ENCODE results near the gene SLC6A5.
A peak's percentile ranks its signal among the peaks of the same experiment; 100 is the strongest.

SLC6A5 gene

DNA sequence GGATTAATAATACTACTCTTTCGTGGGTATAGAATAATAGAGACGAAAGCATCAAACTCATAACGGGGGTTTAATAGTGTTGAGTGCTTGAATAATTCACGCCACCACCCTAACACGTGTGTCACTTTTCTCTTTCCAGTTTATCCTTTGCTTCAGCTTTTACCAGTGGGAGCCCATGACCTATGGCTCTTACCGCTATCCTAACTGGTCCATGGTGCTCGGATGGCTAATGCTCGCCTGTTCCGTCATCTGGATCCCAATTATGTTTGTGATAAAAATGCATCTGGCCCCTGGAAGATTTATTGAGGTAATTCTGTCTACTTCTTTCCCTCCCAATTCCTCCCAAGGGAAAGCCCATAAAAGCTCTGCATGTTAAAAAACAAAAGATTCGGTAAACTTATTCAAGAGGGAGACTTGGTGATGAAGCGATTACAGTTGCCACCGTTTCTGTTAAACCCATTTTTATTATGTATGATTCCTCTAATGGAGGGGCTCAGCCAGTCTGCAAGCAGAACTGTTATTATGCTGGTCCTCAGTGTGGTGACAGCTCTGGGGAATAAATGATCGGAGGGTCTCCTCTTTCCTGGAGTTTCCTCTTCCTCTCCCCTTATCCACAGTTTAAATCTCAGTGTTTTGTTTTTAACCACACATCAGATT lies 52.9 kb downstream of the SLC6A5 start:
- Histone ChIP-seq H3K27me3 (ENCODE audit: low read depth, low read length) (no peaks in the 10 kb centered on the region), H3K9me3 (ENCODE audit: control insufficient read depth in 1 of 2, low read length in 2 of 2) (no peaks in the 10 kb centered on the region)

DNA sequence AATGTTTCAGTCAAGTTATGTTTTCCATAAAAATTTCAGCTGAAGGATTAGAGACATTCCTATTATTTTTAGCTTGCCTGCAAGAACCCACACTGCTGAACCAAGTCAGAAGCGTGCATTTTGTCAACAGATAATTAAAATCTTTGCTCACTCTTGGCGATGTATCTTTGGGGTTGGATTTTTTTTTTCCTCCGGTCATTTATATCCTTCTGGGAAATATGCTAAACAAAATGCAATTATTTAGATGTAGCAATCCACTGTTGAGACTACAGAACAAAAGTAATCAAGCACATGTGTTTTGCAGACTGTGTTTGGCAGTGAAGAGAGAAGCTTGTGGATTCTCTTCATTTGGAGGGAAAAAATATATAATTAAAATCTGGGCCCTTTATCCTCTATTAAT lies 54.6 kb downstream of the SLC6A5 start:
- H3K27me3 ChIP-seq (ENCODE audit: low read depth, low read length): no peaks in the 10 kb centered on the region
- no peak overlapping the region for H3K27ac ChIP-seq (ENCODE audit: low read length)
- H3K4me1 ChIP-seq (ENCODE audit: control insufficient read depth in 1 of 2, insufficient read depth in 2 of 2, low read length in 2 of 2): no peaks in the 10 kb centered on the region
- no peaks in the 10 kb centered on the region for H3K36me3 ChIP-seq (ENCODE audit: control insufficient read depth in 1 of 2, insufficient read depth in 2 of 2, low read length in 2 of 2)
- H3K4me3 ChIP-seq (ENCODE audit: low read depth in 1 of 2, low read length in 2 of 2): no peak overlapping the region
- no peaks in the 10 kb centered on the region for H3K9me3 ChIP-seq (ENCODE audit: control insufficient read depth in 1 of 2, low read length in 2 of 2)

More for the DNA sequence above, 52.9 kb downstream of the SLC6A5 start:
- H3K4me1 ChIP-seq (ENCODE audit: control insufficient read depth in 1 of 2, insufficient read depth in 2 of 2, low read length in 2 of 2): no peaks in the 10 kb centered on the region
- no peaks in the 10 kb centered on the region for H3K36me3 ChIP-seq (ENCODE audit: control insufficient read depth in 1 of 2, insufficient read depth in 2 of 2, low read length in 2 of 2)
- no peak overlapping the region for H3K27ac ChIP-seq (ENCODE audit: low read length)
- no peak overlapping the region for H3K4me3 ChIP-seq (ENCODE audit: low read depth in 1 of 2, low read length in 2 of 2)

DNA sequence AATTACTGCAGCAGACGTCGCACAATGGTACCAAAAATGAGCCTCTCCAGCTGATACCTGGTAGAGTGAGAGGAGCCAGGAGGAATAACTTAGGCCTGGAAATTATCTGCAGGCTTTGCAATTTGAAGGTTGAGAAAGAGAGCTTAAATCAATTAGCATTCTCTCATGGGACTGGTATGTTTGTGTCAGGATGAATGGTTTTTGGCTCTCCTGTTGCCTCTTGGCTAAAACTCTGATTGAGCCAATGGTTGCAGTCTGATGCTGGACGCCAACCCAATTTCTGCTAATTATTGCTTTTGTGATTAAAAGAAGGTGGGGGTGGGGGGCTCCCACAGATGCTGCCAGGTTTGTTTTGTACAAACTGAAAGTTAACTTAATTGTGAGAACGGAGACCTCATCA lies 57.5 kb downstream of the SLC6A5 start:
- Histone ChIP-seq H3K36me3 (ENCODE audit: control insufficient read depth in 1 of 2, insufficient read depth in 2 of 2, low read length in 2 of 2) (no peaks in the 10 kb centered on the region), H3K4me3 (ENCODE audit: low read depth in 1 of 2, low read length in 2 of 2) (no peak overlapping the region), H3K9me3 (ENCODE audit: control insufficient read depth in 1 of 2, low read length in 2 of 2) (no peaks in the 10 kb centered on the region), H3K27me3 (ENCODE audit: low read depth, low read length) (no peaks in the 10 kb centered on the region), H3K4me1 (ENCODE audit: control insufficient read depth in 1 of 2, insufficient read depth in 2 of 2, low read length in 2 of 2) (no peaks in the 10 kb centered on the region), H3K27ac (ENCODE audit: low read length) (no peak overlapping the region)

DNA sequence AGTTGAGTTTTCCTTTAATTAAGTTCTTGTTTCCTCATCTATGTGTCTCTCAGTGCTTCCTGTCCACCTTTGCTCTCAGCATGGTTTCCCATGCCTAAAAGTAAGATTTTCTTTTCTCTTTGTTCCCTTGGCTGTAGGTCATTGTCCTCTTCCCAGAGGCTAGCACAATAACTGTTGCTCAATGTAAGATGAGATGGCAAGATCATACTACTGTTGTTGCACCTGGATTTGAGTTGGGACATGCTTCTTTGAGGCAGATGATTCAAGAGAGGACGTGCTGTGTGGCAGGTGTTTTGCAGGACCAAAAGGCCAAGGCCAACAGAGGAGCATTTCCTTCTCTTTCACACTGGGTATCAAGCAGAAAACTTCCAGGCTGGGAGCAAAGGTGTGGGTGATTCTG lies 58.7 kb downstream of the SLC6A5 start:
- no peak overlapping the region for H3K4me3 ChIP-seq (ENCODE audit: low read depth in 1 of 2, low read length in 2 of 2)
- H3K4me1 ChIP-seq (ENCODE audit: control insufficient read depth in 1 of 2, insufficient read depth in 2 of 2, low read length in 2 of 2): no peaks in the 10 kb centered on the region
- no peaks in the 10 kb centered on the region for H3K27me3 ChIP-seq (ENCODE audit: low read depth, low read length)
- peaks cover 0 to 4% of the 10 kb centered on the region in 2 donors for H3K9me3 ChIP-seq (ENCODE audit: control insufficient read depth in 1 of 2, low read length in 2 of 2)
- no peak overlapping the region for H3K27ac ChIP-seq (ENCODE audit: low read length)
- H3K36me3 ChIP-seq (ENCODE audit: control insufficient read depth in 1 of 2, insufficient read depth in 2 of 2, low read length in 2 of 2): no peaks in the 10 kb centered on the region

DNA sequence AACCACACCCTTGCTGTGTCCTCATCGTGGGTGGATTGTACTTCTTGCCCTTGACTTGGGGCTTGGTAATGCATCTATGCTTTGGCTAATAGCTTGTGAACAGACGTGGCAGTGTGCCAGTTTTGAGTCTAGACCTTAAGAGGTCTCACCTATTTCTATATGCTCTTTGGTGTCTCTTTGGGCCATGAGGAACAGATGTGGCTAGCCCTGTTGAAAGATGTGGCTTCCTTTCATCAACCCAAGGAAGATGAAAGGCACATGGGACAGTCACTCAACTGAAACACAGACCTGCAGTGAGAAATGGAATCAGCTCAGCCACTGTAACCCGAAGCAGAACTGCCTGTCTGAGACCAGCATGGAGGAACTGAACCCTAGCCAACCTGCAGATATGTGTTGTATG lies 62.0 kb downstream of the SLC6A5 start:
- no peaks in the 10 kb centered on the region for H3K27me3 ChIP-seq (ENCODE audit: low read depth, low read length)
- no peak overlapping the region for H3K4me3 ChIP-seq (ENCODE audit: low read depth in 1 of 2, low read length in 2 of 2)
- H3K27ac ChIP-seq (ENCODE audit: low read length): no peak overlapping the region
- no peaks in the 10 kb centered on the region for H3K36me3 ChIP-seq (ENCODE audit: control insufficient read depth in 1 of 2, insufficient read depth in 2 of 2, low read length in 2 of 2)
- H3K9me3 ChIP-seq (ENCODE audit: control insufficient read depth in 1 of 2, low read length in 2 of 2): peaks cover 0 to 4% of the 10 kb centered on the region in 2 donors
- no peaks in the 10 kb centered on the region for H3K4me1 ChIP-seq (ENCODE audit: control insufficient read depth in 1 of 2, insufficient read depth in 2 of 2, low read length in 2 of 2)

DNA sequence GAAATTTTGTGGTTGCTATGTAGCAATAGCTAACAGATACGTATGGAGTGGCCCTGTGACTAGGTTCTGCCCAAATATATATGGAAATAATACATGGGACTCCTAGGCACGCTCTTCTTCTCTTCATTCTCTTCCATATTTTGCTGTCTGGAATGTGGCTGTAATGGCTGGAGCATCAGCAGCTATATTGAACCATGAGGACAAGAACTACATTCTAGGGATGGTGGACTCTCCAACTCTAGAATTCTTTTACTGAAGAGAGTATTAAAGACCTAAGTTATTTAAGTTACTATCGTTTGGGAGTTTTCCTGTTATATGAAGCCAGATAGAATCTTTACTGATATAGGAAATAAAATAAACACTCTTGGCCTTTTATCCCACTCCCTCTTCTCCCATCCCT lies 62.4 kb downstream of the SLC6A5 start:
- Histone ChIP-seq H3K4me1 (ENCODE audit: control insufficient read depth in 1 of 2, insufficient read depth in 2 of 2, low read length in 2 of 2) (no peaks in the 10 kb centered on the region), H3K27ac (ENCODE audit: low read length) (no peak overlapping the region), H3K4me3 (ENCODE audit: low read depth in 1 of 2, low read length in 2 of 2) (no peak overlapping the region), H3K36me3 (ENCODE audit: control insufficient read depth in 1 of 2, insufficient read depth in 2 of 2, low read length in 2 of 2) (no peaks in the 10 kb centered on the region), H3K27me3 (ENCODE audit: low read depth, low read length) (no peaks in the 10 kb centered on the region), H3K9me3 (ENCODE audit: control insufficient read depth in 1 of 2, low read length in 2 of 2) (peaks cover 0 to 4% of the 10 kb centered on the region in 2 donors)

DNA sequence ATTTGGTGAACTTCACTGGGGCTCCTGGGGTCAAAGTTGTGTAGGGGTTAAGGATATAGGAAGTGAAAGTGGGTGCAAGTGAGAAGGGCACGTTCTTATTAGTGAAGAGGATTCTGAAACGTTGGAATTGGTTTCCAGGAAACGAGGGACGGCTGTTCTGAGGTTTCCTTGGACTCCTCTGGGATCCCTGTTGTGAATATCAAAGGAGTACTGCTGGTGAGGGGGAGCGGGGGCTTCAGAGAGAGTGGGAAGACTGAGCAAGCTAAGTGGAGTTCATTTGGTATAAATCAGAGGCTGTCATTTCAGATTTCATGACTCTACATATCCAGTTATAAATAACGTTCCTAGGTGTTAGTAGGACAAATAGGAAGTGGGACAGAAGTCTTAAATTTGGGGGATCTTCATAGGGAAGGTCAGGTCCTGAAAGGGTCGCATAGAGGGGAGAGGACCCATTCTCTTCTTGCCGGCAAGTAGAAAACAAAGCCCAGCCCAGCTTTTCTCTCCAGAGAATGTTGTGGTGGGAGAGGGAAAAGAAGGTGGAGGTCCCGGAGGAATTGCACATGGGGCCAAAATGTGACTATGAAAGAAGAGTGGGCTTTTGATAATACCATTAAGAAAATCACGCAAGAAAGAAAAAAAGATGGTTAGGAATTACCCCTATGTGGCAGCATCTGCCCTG lies 68.9 kb downstream of the SLC6A5 start:
- H3K27ac ChIP-seq (ENCODE audit: low read length): no peak overlapping the region
- H3K4me3 ChIP-seq (ENCODE audit: low read depth in 1 of 2, low read length in 2 of 2): no peak overlapping the region
- H3K9me3 ChIP-seq (ENCODE audit: control insufficient read depth in 1 of 2, low read length in 2 of 2): no peaks in the 10 kb centered on the region
- no peaks in the 10 kb centered on the region for H3K36me3 ChIP-seq (ENCODE audit: control insufficient read depth in 1 of 2, insufficient read depth in 2 of 2, low read length in 2 of 2)
- peaks cover 40% of the 10 kb centered on the region for H3K27me3 ChIP-seq (ENCODE audit: low read depth, low read length)
- H3K4me1 ChIP-seq (ENCODE audit: control insufficient read depth in 1 of 2, insufficient read depth in 2 of 2, low read length in 2 of 2): peaks cover 0 to 21% of the 10 kb centered on the region in 2 donors

DNA sequence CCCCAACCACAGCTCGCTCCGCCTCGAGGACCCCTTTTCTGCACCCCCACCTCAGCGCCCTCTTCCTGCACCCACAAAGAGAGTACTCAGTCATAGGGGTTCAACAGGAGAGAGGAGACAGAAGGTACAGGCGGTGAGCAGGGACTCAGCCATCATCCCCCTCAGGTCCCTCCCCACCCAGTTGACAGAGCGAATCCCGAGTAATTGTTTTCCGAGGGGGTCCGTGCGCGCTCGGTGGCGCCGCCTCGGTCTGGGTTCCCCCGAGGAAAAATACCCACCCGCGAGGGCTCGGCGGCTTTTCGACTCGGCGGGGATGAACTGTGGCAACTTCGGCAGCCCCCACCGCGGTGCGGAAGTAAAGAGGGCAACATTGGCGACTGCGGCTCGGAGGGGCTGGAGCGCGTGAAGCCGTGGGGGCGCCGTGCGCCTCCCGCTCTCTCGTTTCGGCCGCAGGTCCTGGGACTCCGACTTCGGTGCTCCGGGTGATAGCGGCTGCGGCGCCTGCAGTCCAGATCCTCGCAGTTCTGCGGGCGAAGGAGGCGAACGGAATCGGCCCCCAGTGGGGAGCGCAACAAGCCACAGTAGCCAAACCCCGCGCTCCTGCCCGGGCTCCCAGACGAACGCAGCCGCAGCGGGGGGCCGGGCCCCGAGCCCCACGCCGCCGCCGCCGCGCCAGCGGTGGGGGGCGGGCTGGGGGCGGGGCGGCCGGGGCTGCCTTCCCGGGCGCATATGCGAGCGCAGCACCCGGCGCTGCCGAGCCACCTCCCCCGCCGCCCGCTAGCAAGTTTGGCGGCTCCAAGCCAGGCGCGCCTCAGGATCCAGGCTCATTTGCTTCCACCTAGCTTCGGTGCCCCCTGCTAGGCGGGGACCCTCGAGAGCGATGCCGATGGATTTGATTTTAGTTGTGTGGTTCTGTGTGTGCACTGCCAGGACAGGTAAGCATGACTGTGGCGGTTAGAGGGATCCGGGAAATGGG lies 69.7 kb downstream of the SLC6A5 start, which contains the start of gene NELL1:
Gene NELL1, plus strand, starts transcription at position 743 of the 976 bp plus-strand sequence.
- H3K9me3 ChIP-seq (ENCODE audit: control insufficient read depth in 1 of 2, low read length in 2 of 2): no peaks in the 10 kb centered on the region
- no peaks in the 10 kb centered on the region for H3K36me3 ChIP-seq (ENCODE audit: control insufficient read depth in 1 of 2, insufficient read depth in 2 of 2, low read length in 2 of 2)
- peaks cover 40% of the 10 kb centered on the region for H3K27me3 ChIP-seq (ENCODE audit: low read depth, low read length)
- H3K4me3 ChIP-seq (ENCODE audit: low read depth in 1 of 2, low read length in 2 of 2): peak within 1 kb of the TSS; percentile 7 to 57
- peaks cover 0 to 21% of the 10 kb centered on the region in 2 donors for H3K4me1 ChIP-seq (ENCODE audit: control insufficient read depth in 1 of 2, insufficient read depth in 2 of 2, low read length in 2 of 2)
- no peak within 1 kb of the TSS for H3K27ac ChIP-seq (ENCODE audit: low read length)

DNA sequence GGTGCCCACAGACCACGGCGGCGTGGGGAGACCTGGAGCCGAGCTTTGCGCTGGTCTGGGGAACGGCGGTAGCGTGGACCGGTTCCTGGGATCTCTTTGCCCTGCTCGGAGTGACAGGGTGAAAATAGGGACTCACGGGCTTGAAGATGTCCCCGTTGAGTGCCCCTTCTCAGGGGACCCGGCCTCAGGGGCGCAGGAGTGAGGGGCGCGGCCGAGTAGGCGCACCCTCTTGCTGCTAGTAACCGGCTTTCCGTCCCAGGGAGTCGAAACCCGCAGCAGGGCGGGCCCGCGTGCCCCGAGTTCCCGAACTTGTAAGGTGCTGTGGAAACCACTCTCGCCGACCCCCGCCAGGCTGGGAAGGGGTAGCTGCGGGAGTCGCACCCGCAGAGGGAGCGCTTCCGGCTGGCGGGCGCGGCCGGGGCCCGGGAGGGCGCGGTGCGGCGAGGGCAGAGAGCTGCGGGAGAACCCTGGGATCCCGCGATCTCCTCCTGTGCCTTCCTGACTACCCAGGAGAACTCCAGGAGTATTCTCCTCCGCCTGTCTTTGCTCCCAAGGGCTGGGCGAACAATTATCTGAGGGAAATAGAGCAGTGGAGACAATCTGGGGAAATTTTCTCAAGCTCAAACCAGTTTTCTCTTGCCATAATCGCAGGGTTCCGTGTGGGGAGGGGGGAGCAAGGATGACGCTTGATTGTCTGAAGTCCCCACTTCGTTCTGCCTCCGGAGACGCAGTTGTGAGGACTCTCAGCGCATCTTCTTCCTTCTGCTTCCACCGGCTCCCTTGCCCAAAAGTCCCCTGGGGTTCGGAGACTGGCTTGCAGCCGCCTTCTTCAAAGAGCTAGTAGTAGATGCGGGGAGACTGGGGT lies 70.6 kb downstream of the SLC6A5 start:
- no peaks in the 10 kb centered on the region for H3K9me3 ChIP-seq (ENCODE audit: control insufficient read depth in 1 of 2, low read length in 2 of 2)
- peaks cover 40% of the 10 kb centered on the region for H3K27me3 ChIP-seq (ENCODE audit: low read depth, low read length)
- H3K36me3 ChIP-seq (ENCODE audit: control insufficient read depth in 1 of 2, insufficient read depth in 2 of 2, low read length in 2 of 2): no peaks in the 10 kb centered on the region
- no peak overlapping the region for H3K27ac ChIP-seq (ENCODE audit: low read length)
- peak overlapping the region; percentile 7 to 46 for H3K4me3 ChIP-seq (ENCODE audit: low read depth in 1 of 2, low read length in 2 of 2)
- H3K4me1 ChIP-seq (ENCODE audit: control insufficient read depth in 1 of 2, insufficient read depth in 2 of 2, low read length in 2 of 2): peaks cover 0 to 21% of the 10 kb centered on the region in 2 donors

DNA sequence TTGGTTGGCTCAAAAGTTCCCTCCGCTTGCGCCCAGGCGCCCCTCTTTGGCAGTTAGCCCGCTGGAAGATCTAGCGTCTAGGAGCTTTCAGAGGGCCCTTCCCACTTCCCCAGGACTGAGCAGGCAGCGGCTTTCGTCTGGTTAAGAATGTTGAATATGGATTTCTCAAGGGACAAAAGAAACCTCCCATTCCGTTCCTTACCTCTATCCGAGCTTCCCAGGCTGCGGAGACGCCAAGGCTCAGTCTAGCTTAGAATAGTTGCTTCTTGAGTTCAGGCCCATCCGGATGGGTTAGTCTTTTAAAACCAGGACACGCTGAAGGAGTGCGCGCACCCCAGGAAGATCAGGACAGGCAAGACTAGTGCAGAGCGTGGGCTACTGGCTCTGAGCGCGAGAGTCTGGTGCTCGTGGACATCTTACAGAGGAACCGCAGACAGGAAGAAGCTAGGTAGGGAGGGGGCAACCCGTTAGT lies 71.6 kb downstream of the SLC6A5 start:
- Histone ChIP-seq H3K27me3 (ENCODE audit: low read depth, low read length) (peaks cover 40% of the 10 kb centered on the region), H3K27ac (ENCODE audit: low read length) (no peak overlapping the region), H3K36me3 (ENCODE audit: control insufficient read depth in 1 of 2, insufficient read depth in 2 of 2, low read length in 2 of 2) (no peaks in the 10 kb centered on the region)

More for the DNA sequence above, 71.6 kb downstream of the SLC6A5 start:
- Histone ChIP-seq H3K9me3 (ENCODE audit: control insufficient read depth in 1 of 2, low read length in 2 of 2) (no peaks in the 10 kb centered on the region), H3K4me3 (ENCODE audit: low read depth in 1 of 2, low read length in 2 of 2) (no peak overlapping the region), H3K4me1 (ENCODE audit: control insufficient read depth in 1 of 2, insufficient read depth in 2 of 2, low read length in 2 of 2) (peaks cover 0 to 21% of the 10 kb centered on the region in 2 donors)
